NCI-H2196 treated with DMSO at 0.1 percent for 48 hours (cell line): ENCODE measurements around the gene AUTS2.

Experiments
- DNase-seq: peaks from one replicate; lab custom pipeline; 2025; ENCODE audit not compliant: unreplicated experiment; lab: John Stamatoyannopoulos, UW

Gene AUTS2

GRCh38 chr7:70693321-70693685 is 1095.0 kb downstream of the AUTS2 start:
- DNase-seq = no peak

- DNase-seq = peak; percentile 48
Measured at GRCh38 chr7:70693686-70694433, 1095.6 kb downstream of the AUTS2 start.

GRCh38 chr7:70694434-70694970 is 1096.2 kb downstream of the AUTS2 start:
- no peak for DNase-seq

- DNase-seq = no peak
Measured at GRCh38 chr7:70694971-70695794, 1096.9 kb downstream of the AUTS2 start.

GRCh38 chr7:70695795-70696083 is 1097.5 kb downstream of the AUTS2 start:
- no peak for DNase-seq

GRCh38 chr7:70696201-70696754 is 1098.0 kb downstream of the AUTS2 start:
- no peak for DNase-seq

GRCh38 chr7:70698219-70698832 is 1100.1 kb downstream of the AUTS2 start:
- DNase-seq = peak; percentile 43

GRCh38 chr7:70699271-70699670 is 1101.0 kb downstream of the AUTS2 start:
- no peak for DNase-seq

- no peak for DNase-seq
Measured at GRCh38 chr7:70700055-70700940, 1102.0 kb downstream of the AUTS2 start.

GRCh38 chr7:70700941-70701425 is 1102.7 kb downstream of the AUTS2 start:
- no peak for DNase-seq

GRCh38 chr7:70701477-70701876 is 1103.2 kb downstream of the AUTS2 start:
- DNase-seq = no peak

GRCh38 chr7:70701991-70702390 is 1103.7 kb downstream of the AUTS2 start:
- DNase-seq = no peak

- no peak for DNase-seq
Measured at GRCh38 chr7:70703785-70704184, 1105.5 kb downstream of the AUTS2 start.

GRCh38 chr7:70704831-70705346 is 1106.6 kb downstream of the AUTS2 start:
- no peak for DNase-seq

- DNase-seq = no peak
Measured at GRCh38 chr7:70706204-70706603, 1107.9 kb downstream of the AUTS2 start.

GRCh38 chr7:70706698-70707097 is 1108.4 kb downstream of the AUTS2 start:
- no peak for DNase-seq

- DNase-seq = no peak
Measured at GRCh38 chr7:70707823-70708243, 1109.6 kb downstream of the AUTS2 start.

- DNase-seq = no peak
Measured at GRCh38 chr7:70710011-70710480, 1111.8 kb downstream of the AUTS2 start.

GRCh38 chr7:70710651-70711050 is 1112.4 kb downstream of the AUTS2 start:
- no peak for DNase-seq

- no peak for DNase-seq
Measured at GRCh38 chr7:70711452-70711851, 1113.2 kb downstream of the AUTS2 start.
